GM19238 (cell line): ENCODE data around the gene MS4A18.

ENCODE experiments used
- DNase-seq: peaks from one replicate; pipeline ENCODE4 v3.0.0; 2011; ENCODE audit warnings: low spot score; ENCODE audit not compliant: insufficient read length

MS4A18 gene

GRCh38 chr11:60785806-60786361 lies 61.4 kb downstream of the MS4A18 start:
- no peak for DNase-seq

GRCh38 chr11:60786811-60787567 lies 62.5 kb downstream of the MS4A18 start:
- no peak for DNase-seq

- DNase-seq, result no peak
These were observed 64.0 kb downstream of the MS4A18 start for GRCh38 chr11:60788401-60789125.

- no peak for DNase-seq
These were observed 66.2 kb downstream of the MS4A18 start for GRCh38 chr11:60790726-60791125.

DNA sequence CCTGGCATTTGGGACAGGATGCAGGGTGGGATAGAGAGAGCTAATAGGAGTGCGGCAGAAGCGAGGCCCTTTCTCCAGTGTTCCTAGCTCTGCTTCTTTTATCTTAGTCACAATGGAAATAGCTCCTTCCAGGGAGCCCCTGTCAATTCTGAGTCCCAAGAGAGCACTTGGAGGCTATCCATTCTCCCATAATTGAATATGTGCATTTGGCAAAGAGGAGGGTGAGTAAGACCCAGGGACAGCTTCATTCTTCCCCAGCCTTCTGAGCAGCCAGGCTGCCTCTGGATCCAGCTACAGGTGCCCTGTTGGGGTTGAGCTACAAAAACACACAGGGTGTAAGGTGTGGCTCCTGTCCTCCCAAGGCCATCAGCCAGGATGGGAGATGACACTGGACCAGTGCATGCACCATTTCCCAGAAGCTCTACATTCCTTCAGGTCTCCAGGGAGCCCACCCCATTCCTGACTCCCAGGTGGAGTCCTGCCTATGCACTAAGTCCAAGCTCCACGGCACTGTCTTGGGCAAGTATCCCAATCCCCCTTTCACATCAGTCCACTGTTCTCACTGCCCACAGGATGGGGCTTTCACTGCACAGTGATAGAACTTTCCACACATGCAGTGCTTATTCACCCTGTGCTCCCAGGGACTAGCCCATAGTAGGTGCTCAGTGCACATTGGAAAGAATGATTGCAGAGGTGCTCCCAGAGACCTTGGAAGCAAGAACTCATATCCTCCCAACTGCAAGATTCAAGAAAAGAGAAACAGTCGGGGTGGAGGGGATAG lies 66.8 kb downstream of the MS4A18 start:
- no peak for DNase-seq

- no peak for DNase-seq
These were observed 68.0 kb downstream of the MS4A18 start for GRCh38 chr11:60792521-60792920.
